D721Med (cell line): ENCODE results near the gene LMNTD2.

ENCODE experiments used
- DNase-seq: peaks from one replicate; pipeline ENCODE4 v3.0.0; 2011; ENCODE audit warnings: low spot score; ENCODE audit not compliant: insufficient read length
- FAIRE-seq: peaks from 2 replicates; lab custom pipeline; 2011; peaks lifted over from hg19 to GRCh38; lab: Jason Lieb, UNC
- TF ChIP-seq, protein P1 (sequence below): IDR thresholded peaks from 2 replicates; pipeline ENCODE4 v1.5.1; 2012; ENCODE audit warnings: mild to moderate bottlenecking, control low read depth; ENCODE audit not compliant: insufficient read depth; ENCODE audit errors: missing control alignments

The LMNTD2 gene

DNA sequence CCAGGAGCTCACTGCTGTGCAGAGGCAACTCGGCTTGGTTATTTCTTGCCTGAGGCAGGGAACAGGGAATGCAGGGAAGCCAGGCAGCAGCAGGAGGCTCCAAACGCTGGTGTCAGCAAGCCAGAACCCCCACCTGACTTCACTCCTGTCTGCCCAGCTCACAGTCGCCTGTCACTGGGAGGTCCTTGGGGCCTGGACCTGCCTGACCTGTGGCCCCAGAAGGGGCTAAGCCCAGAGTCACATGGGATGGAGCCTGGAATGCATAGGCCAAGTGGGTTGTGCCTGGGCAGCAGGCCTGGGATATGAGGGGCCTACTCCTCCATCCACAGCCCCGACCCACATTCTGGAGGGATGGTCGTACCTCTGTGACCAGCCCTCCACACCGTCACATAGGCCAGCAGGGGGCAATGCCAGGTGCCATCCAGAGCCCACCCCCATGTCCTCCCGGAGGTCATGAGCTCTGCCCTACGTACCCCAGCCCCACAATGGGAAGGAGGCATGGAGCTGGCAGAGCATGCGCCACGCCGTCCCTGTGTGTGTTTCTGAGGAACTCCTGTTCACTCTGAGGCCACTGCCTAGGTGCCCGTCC is 5.5 kb upstream of the LMNTD2 start:
- TF ChIP-seq, protein P1, sequence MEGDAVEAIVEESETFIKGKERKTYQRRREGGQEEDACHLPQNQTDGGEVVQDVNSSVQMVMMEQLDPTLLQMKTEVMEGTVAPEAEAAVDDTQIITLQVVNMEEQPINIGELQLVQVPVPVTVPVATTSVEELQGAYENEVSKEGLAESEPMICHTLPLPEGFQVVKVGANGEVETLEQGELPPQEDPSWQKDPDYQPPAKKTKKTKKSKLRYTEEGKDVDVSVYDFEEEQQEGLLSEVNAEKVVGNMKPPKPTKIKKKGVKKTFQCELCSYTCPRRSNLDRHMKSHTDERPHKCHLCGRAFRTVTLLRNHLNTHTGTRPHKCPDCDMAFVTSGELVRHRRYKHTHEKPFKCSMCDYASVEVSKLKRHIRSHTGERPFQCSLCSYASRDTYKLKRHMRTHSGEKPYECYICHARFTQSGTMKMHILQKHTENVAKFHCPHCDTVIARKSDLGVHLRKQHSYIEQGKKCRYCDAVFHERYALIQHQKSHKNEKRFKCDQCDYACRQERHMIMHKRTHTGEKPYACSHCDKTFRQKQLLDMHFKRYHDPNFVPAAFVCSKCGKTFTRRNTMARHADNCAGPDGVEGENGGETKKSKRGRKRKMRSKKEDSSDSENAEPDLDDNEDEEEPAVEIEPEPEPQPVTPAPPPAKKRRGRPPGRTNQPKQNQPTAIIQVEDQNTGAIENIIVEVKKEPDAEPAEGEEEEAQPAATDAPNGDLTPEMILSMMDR, result no peak
- DNase-seq (no peak), FAIRE-seq (no peak)

GRCh38 chr11:563812-564578 is 3.5 kb upstream of the LMNTD2 start:
- TF ChIP-seq, protein P1, result no peak
- no peak for DNase-seq
- no peak for FAIRE-seq

- TF ChIP-seq, protein P1, result no peak
- DNase-seq (no peak), FAIRE-seq (no peak)
These were observed 2.7 kb upstream of the LMNTD2 start for GRCh38 chr11:563066-563811.

GRCh38 chr11:562046-562645 is 1.6 kb upstream of the LMNTD2 start:
- TF ChIP-seq, protein P1, result no peak
- FAIRE-seq (no peak), DNase-seq (no peak)

GRCh38 chr11:561148-562003 is 838 bp upstream of the LMNTD2 start:
- DNase-seq (no peak), FAIRE-seq (no peak)
- TF ChIP-seq, protein P1, result no peak

DNA sequence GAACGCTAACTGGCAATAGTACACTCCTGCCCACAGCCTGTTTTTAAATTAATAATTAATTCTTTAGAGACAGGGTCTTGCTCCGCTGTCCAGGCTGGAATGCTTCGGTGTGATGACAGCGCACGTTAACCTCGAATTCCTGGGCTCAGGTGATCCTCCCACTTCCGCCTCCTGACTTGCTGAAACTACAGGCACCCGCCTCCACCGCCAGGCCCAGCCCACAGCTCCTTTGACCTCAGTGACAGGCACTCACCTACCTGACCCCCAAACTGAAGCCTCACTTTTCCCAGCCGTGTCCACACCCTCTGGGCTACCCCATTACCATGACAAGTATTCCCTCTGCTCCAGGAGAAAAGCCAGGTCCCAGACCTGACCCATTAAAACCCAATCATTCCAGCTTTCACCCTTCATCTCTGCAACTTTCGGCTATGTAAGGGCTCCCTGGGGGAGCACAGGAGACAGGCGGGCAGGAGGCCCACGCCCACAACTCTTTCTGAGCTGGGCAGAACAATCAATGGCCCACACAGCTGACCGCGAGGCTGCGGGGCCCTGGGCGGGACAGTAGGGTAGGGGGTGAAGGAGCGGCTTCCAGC is 730 bp downstream of the LMNTD2 start:
- no peak for FAIRE-seq
- DNase-seq, result no peak
- TF ChIP-seq, protein P1, result no peak
